ENCODE data around the gene EIF3I. TPM values are rescaled to one million over a fixed set of nuclear protein-coding genes. Genes with fewer than 3 reads are reported as not detected.

Gene EIF3I
- total and polyA plus RNA-seq, 10 of the 15 experiments (the other 5 are each of a cell fraction or from before 2014, with no cell fraction given), result 208 to 606 (median 352) TPM

DNA sequence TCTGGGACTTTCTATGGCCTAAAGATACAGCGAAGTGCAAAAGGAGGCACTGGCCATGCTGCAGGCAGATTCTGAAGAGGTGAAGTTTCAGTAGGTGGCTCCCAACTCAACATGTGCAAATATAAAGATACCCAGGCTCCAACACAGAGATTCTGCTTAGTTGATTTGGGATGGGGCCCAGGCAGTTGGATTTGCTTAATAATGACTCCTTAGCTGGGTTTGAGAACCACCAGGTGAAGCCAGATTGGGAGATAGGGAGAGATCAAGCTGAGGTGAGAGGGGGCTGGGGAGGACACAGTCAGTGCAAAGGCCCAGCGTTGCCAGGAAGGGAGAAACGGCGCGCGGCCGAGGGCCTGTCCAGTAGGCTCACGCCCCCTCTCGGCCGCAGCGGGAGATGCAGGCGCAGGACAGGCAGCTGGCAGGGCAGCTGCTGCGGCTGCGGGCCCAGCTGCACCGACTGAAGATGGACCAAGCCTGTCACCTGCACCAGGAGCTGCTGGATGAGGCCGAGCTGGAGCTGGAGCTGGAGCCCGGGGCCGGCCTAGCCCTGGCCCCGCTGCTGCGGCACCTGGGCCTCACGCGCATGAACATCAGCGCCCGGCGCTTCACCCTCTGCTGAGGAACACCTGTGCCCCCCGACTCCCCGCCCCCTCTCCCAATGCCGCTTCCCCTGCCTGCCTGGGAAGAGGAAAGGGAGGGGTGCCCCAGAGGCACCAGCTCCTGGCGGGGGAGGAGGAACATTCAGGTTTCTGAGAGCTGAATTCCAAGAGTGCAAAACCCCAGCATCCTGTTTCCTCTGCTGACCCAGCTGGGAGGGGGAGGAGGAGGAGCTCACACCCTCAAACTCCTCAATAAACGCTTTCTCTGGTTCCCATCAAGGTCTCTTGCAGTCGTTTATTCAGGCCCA lies 26.0 kb downstream of the EIF3I start (continued):
- TF ChIP-seq, protein P1, sequence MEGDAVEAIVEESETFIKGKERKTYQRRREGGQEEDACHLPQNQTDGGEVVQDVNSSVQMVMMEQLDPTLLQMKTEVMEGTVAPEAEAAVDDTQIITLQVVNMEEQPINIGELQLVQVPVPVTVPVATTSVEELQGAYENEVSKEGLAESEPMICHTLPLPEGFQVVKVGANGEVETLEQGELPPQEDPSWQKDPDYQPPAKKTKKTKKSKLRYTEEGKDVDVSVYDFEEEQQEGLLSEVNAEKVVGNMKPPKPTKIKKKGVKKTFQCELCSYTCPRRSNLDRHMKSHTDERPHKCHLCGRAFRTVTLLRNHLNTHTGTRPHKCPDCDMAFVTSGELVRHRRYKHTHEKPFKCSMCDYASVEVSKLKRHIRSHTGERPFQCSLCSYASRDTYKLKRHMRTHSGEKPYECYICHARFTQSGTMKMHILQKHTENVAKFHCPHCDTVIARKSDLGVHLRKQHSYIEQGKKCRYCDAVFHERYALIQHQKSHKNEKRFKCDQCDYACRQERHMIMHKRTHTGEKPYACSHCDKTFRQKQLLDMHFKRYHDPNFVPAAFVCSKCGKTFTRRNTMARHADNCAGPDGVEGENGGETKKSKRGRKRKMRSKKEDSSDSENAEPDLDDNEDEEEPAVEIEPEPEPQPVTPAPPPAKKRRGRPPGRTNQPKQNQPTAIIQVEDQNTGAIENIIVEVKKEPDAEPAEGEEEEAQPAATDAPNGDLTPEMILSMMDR (IDR thresholded peaks at IDR 0.05 in 2 of 3, conservative IDR thresholded peaks at IDR 0.05 in 1 of 3; ENCODE audit: control insufficient read depth in 2 of 3, extremely low read depth in 1 of 3, insufficient read depth in 1 of 3, low read depth in 3 of 3, low read length in 3 of 3), result peak; percentile 89 to 99 (median 96)
- peak; percentile 72; the same call in 1 of the 2 replicates for TF ChIP-seq NBN (IDR thresholded peaks at IDR 0.05)
- peak; percentile 32; the same call in 1 of the 2 replicates for TF ChIP-seq NR2F1 (conservative IDR thresholded peaks at IDR 0.05)
- 0 out of 2 replicates have a peak, but pooled peaks have one; percentile 31 for TF ChIP-seq IRF4 (IDR thresholded peaks at IDR 0.05; ENCODE audit: low read depth, low read length)
- TF ChIP-seq ZNF24 (IDR thresholded peaks at IDR 0.05), result no peak
- TF ChIP-seq TCF12 (IDR thresholded peaks at IDR 0.05; ENCODE audit: low read depth, low read length), result peak; percentile 100
- TF ChIP-seq ZNF274 (IDR thresholded peaks at IDR 0.05; ENCODE audit: insufficient read depth, insufficient read length), result no peak
- TF ChIP-seq RB1 (IDR thresholded peaks at IDR 0.05; ENCODE audit: borderline replicate concordance), result peak; percentile 52; the same call in 1 of the 2 replicates
- TF ChIP-seq BACH1 (IDR thresholded peaks at IDR 0.05; ENCODE audit: borderline replicate concordance), result peak; percentile 34; the same call in 1 of the 2 replicates
- TF ChIP-seq MTA2 (IDR thresholded peaks at IDR 0.05; ENCODE audit: low read depth), result no peak
- TF ChIP-seq, protein P2, sequence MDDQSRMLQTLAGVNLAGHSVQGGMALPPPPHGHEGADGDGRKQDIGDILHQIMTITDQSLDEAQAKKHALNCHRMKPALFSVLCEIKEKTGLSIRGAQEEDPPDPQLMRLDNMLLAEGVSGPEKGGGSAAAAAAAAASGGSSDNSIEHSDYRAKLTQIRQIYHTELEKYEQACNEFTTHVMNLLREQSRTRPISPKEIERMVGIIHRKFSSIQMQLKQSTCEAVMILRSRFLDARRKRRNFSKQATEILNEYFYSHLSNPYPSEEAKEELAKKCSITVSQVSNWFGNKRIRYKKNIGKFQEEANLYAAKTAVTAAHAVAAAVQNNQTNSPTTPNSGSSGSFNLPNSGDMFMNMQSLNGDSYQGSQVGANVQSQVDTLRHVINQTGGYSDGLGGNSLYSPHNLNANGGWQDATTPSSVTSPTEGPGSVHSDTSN (IDR thresholded peaks at IDR 0.05; ENCODE audit: insufficient replicate concordance, low read depth, low read length), result peak; percentile 12
- TF ChIP-seq HDAC2 (IDR thresholded peaks at IDR 0.05), result no peak
- TF ChIP-seq NRF1 (conservative IDR thresholded peaks at IDR 0.05; ENCODE audit: low read depth, low read length), result 0 out of 2 replicates have a peak, but pooled peaks have one; percentile 14
- TF ChIP-seq MEF2A (IDR thresholded peaks at IDR 0.05; ENCODE audit: insufficient read depth, low read depth, low read length), result 0 out of 2 replicates have a peak, but pooled peaks have one; percentile 6
- 0 out of 2 replicates have a peak, but pooled peaks have one; percentile 50 for TF ChIP-seq GATAD2B (conservative IDR thresholded peaks at IDR 0.05; ENCODE audit: low read depth)
- TF ChIP-seq, protein P3, sequence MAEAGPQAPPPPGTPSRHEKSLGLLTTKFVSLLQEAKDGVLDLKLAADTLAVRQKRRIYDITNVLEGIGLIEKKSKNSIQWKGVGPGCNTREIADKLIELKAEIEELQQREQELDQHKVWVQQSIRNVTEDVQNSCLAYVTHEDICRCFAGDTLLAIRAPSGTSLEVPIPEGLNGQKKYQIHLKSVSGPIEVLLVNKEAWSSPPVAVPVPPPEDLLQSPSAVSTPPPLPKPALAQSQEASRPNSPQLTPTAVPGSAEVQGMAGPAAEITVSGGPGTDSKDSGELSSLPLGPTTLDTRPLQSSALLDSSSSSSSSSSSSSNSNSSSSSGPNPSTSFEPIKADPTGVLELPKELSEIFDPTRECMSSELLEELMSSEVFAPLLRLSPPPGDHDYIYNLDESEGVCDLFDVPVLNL (IDR thresholded peaks at IDR 0.05; ENCODE audit: low read depth, low read length), result no peak
- 0 out of 2 replicates have a peak, but pooled peaks have one; percentile 36 for TF ChIP-seq CHD2 (IDR thresholded peaks at IDR 0.05; ENCODE audit: borderline replicate concordance, low read depth, low read length)
- TF ChIP-seq RBBP5 (conservative IDR thresholded peaks at IDR 0.05), result no peak
- no peak for TF ChIP-seq EGR1 (IDR thresholded peaks at IDR 0.05; ENCODE audit: borderline replicate concordance in 1 of 2, low read depth in 2 of 2, low read length in 2 of 2)
- peak; percentile 67; the same call in 1 of the 2 replicates for TF ChIP-seq HDGF (IDR thresholded peaks at IDR 0.05)
- TF ChIP-seq, protein P4, sequence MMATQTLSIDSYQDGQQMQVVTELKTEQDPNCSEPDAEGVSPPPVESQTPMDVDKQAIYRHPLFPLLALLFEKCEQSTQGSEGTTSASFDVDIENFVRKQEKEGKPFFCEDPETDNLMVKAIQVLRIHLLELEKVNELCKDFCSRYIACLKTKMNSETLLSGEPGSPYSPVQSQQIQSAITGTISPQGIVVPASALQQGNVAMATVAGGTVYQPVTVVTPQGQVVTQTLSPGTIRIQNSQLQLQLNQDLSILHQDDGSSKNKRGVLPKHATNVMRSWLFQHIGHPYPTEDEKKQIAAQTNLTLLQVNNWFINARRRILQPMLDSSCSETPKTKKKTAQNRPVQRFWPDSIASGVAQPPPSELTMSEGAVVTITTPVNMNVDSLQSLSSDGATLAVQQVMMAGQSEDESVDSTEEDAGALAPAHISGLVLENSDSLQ (IDR thresholded peaks at IDR 0.05), result no peak; the same call in 1 of the 2 replicates
- peak; percentile 60 to 70; a peak in 3 of 4 replicates for TF ChIP-seq BHLHE40 (IDR thresholded peaks at IDR 0.05; ENCODE audit: borderline replicate concordance in 1 of 2, low read depth in 2 of 2, low read length in 1 of 2)
- TF ChIP-seq PAX5 (IDR thresholded peaks at IDR 0.05; ENCODE audit: borderline replicate concordance, low read depth, low read length), result peak; percentile 24; the same call in 1 of the 2 replicates
- TF ChIP-seq RELA (IDR thresholded peaks at IDR 0.05; ENCODE audit: borderline replicate concordance, partially characterized antibody), result no peak
- 0 out of 2 replicates have a peak, but pooled peaks have one; percentile 14 for TF ChIP-seq BCL11A (IDR thresholded peaks at IDR 0.05; ENCODE audit: low read depth, low read length)
- 0 out of 2 replicates have a peak, but pooled peaks have one; percentile 30 for TF ChIP-seq LARP7 (IDR thresholded peaks at IDR 0.05)

All from GM12878 (cell line).